Sciatic nerve (tissue), 2 donors: ENCODE measurements around the gene DEPDC5. TPM values are rescaled to one million over a fixed set of nuclear protein-coding genes. Genes with fewer than 3 reads are reported as not detected.
"Not testable (repeated sequence)": the region's sequence is repeated elsewhere in the genome, so short reads cannot be mapped to it uniquely, and the experiment has no call there.

Experiments used
- ATAC-seq: fragments of 200-7000 bp; cut with Tn5 transposase; one replicate; pipeline ENCODE4 v1.9.1; 2020; ENCODE audit warnings: mild to moderate bottlenecking, moderate library complexity
- DNase-seq: peaks from one replicate; pipeline ENCODE4 v3.0.0-alpha.2; 2020; ENCODE audit warnings: low spot score
- intact Hi-C: fragments of 100-400 bp; cut with DNase I; formaldehyde crosslinking; loops from one replicate; pipeline ENCODE4 v1.14.2; 2022
- total RNA-seq: library from RNA; stranded (reverse); fragmentation: NEBNext Ultra II Directional; extraction: Animal tissue kit (Norgen Biotek cat#: 25700); gene quantifications from one replicate; pipeline ENCODE4 v1.2.1, GENCODE V29; 2021
- donor health status: DM: no; HTN: no; CAD: no.
- donor health status: DM: no; HTN: no; CAD: no.

Gene DEPDC5
- total RNA-seq, 1 donor from 2014 or later, result 43.1 TPM

- intact Hi-C loops, result no loop called here
- ATAC-seq (no peak), DNase-seq (no peak)
Observed at GRCh38 chr22:31743871-31744270, 9.9 kb upstream of the DEPDC5 start.

DNA sequence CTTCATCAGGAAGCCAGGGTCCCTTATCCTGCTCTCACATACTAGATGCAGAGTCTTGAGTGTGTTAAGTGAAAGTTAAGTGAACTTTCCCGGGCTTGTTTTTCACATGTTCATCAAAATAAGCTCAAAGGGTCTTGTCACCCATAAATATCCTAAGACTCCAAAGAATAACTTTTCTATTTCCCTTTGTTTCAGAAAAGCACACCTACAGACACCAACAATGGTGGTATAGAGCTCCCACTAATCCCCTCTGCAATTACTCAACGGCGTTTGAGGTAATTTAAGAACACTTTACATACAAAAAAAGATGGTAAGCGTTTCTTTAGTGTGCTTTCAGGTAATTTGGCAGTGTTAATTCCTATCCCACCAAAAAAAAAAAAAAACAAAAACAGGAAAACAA lies 6.4 kb upstream of the DEPDC5 start:
- DNase-seq (no peak), ATAC-seq (no peak)
- intact Hi-C loops, result no loop called here

- intact Hi-C loops, result no loop called here
- DNase-seq (no peak), ATAC-seq (no peak)
Observed at GRCh38 chr22:31748490-31748889, 5.3 kb upstream of the DEPDC5 start.

DNA sequence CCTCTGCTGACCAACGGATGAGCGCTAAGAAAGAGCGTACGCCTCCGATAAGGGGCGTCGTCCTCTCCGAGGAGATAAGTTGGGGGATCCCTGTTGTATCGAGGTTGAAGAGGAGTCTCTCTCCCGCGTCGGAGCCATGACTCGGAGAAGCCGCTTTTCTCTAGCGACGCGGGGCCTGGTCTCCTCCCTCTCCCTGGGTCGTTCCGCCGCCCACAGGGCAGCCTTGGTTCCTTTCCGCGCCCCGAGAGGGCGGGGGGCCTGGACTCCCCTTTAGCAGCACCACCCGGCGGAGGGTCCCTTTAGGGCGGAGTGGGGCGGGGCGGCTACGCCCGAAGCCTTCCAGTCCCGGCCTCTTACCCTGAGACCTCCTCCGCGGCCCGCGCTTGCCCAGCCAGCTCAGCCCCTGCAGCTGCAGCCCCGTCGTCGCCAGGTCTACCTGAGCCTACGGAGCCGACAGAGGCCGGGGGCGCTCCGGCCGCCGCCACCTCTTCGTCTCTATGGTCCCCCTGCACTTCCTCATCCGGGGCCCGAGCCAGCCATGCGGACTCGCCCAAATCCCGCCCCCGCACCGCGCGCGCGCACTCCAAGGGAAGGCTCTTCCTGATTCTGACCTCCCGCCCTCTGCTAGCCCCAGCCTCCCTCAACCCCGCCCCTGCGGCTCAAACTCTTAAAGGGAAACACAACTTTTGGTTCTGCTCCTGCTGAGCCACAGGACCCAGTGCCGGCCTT lies 4.0 kb upstream of the DEPDC5 start, which contains the start of gene PRR14L:
Gene PRR14L, minus strand, starts transcription at position 497 of the 729 bp plus-strand sequence. CDS start 11,272 bp downstream, outside the sequence.
- ATAC-seq (peak; percentile 96), DNase-seq (peak; percentile 99)
- intact Hi-C loops, result no loop called here

- intact Hi-C loops, result no loop called here
- no peak for ATAC-seq
- no peak for DNase-seq
Observed at GRCh38 chr22:31750365-31751284, 3.2 kb upstream of the DEPDC5 start.

GRCh38 chr22:31752096-31752847 lies 1.5 kb upstream of the DEPDC5 start:
- ATAC-seq (no peak), DNase-seq (no peak)
- intact Hi-C loops, result no loop called here

GRCh38 chr22:31753005-31753633 lies 700 bp upstream of the DEPDC5 start:
- intact Hi-C loops, result no loop called here
- ATAC-seq (peak; percentile 25), DNase-seq (peak; percentile 63)

GRCh38 chr22:31754813-31755212 lies 994 bp downstream of the DEPDC5 start:
- ATAC-seq (no peak), DNase-seq (no peak)
- intact Hi-C loops, result no loop called here

GRCh38 chr22:31757265-31757664 lies 3.4 kb downstream of the DEPDC5 start:
- intact Hi-C loops, result no loop called here
- no peak for DNase-seq
- ATAC-seq, result no peak

DNA sequence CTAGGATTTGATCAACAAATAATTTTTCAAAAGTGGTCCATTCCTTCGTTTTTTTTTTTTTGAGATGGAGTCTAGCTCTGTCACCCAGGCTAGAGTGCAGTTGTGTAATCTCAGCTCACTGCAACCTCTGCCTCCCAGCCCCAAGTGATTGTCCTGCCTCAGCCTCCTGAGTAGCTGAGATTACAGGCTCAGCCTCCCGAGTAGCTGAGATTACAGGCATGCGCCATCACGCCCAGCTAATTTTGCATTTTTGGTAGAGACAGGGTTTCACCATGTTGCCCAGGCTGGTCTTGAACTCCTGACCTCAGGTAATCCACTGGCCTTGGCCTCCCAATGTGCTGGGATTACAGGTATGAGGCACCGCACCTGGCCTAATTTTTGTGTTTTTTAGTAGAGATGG lies 5.0 kb downstream of the DEPDC5 start:
- ATAC-seq, intact Hi-C loops, DNase-seq: not testable (repeated sequence)

DNA sequence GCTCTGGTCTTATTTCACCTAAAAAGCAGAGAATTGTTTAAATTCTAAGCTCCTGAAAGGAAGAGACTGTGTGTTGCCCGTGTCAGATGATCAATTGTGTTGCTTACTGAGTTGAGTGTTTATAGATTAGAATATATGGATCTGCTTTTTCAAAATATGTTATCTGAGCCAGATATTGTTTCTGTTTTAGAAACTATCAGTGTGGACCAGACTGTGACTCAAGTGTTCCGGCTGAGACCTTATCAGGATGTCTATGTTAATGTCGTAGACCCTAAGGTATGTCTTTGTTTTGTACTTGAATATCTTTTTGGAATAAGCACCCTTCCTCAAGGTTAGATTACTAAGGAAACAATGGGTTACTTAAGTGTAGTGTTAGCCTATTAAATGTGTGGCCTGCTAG lies 11.0 kb downstream of the DEPDC5 start:
- intact Hi-C loops, result no loop called here
- no peak for DNase-seq
- ATAC-seq, result no peak

- intact Hi-C loops, result no loop called here
- ATAC-seq (no peak), DNase-seq (no peak)
Observed at GRCh38 chr22:31768422-31769059, 14.7 kb downstream of the DEPDC5 start.

- ATAC-seq, result no peak
- DNase-seq, result no peak
- intact Hi-C loops, result no loop called here
Observed at GRCh38 chr22:31773416-31773815, 19.6 kb downstream of the DEPDC5 start.

GRCh38 chr22:31776231-31776630 lies 22.4 kb downstream of the DEPDC5 start:
- no peak for ATAC-seq
- intact Hi-C loops, result no loop called here
- no peak for DNase-seq

- DNase-seq (no peak), ATAC-seq (no peak)
- intact Hi-C loops, result no loop called here
Observed at GRCh38 chr22:31789803-31790202, 36.0 kb downstream of the DEPDC5 start.

- no peak for DNase-seq
- no peak for ATAC-seq
- intact Hi-C loops, result no loop called here
Observed at GRCh38 chr22:31790240-31790639, 36.4 kb downstream of the DEPDC5 start.

GRCh38 chr22:31799358-31799757 lies 45.5 kb downstream of the DEPDC5 start:
- not testable (repeated sequence) for ATAC-seq

DNA sequence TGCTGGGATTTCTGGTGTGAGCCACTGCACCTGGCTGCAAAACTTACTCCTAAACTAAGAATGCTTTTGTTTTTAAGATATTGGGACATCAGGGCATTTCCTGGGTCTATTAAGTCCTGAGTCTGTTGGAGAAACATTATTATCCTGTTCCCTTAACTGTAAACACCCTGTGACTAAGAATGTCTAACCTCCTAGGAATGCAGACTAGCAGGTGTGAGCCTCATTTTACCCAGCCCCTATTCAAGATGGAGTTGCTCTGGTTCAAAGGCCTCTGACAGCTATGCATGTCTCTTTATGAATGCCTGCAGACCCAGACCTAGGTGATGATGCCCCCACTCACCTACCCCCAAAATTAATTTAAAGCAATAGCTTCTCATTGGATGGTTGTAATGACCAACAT lies 46.2 kb downstream of the DEPDC5 start:
- DNase-seq (no peak), ATAC-seq (no peak)
- intact Hi-C loops, result no loop called here

More at GRCh38 chr22:31799358-31799757, 45.5 kb downstream of the DEPDC5 start:
- intact Hi-C loops, DNase-seq: not testable (repeated sequence)
